KOPT-K1 (cell line): Measurements from ENCODE around the gene DNAH9.

Experiments
- H3K27ac ChIP-seq: fragments of 200-600 bp; sonication (generic); 2 replicates; pipeline ENCODE4 v1.5.1; 2016; ENCODE audit warnings: antibody characterized with exemption, mild to moderate bottlenecking, low read depth, low read length; ENCODE audit not compliant: poor library complexity, severe bottlenecking
- H3K36me3 ChIP-seq: fragments of 200-600 bp; sonication (generic); 2 replicates; pipeline ENCODE4 v1.5.1; 2017; ENCODE audit warnings: antibody characterized with exemption, mild to moderate bottlenecking, low read length, moderate library complexity; ENCODE audit not compliant: insufficient read depth
- H3K9me3 ChIP-seq: fragments of 200-600 bp; sonication (generic); 2 replicates; pipeline ENCODE4 v1.5.1; 2017; ENCODE audit warnings: antibody characterized with exemption, low read length, mild to moderate bottlenecking; ENCODE audit not compliant: insufficient read depth, poor library complexity, severe bottlenecking

DNAH9 gene

GRCh38 chr17:11598274-11599221, at the start of gene DNAH9:
TSS of gene DNAH9 (plus strand) at chr17:11598470. CDS start at chr17:11598499, 29 bp downstream.
- no peaks in the 10 kb centered on the region for H3K9me3 ChIP-seq
- no peaks in the 10 kb centered on the region for H3K36me3 ChIP-seq
- H3K27ac ChIP-seq, result no peak within 1 kb of the TSS

DNA sequence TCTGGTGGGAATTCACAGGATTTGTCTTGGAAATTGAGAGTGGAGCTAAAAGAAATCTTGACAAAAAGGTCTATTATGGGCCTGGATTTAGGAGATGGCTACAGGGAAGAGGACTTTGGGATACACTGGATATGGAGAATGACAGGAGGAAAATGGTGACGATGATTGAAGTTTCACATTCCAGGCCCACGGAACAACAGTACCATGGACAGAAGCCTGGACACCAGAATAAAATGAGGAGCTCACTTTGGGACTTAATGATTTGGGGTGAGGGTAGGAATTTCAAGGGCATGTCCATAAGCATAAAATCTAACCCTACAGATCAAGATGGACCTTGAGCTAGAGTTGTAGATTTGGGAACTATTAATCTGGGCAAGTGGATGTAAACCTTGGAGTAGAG, 47.8 kb upstream of the DNAH9 start:
- H3K36me3 ChIP-seq, result no peaks in the 10 kb centered on the region
- H3K27ac ChIP-seq, result no peak overlapping the region
- no peaks in the 10 kb centered on the region for H3K9me3 ChIP-seq

DNA sequence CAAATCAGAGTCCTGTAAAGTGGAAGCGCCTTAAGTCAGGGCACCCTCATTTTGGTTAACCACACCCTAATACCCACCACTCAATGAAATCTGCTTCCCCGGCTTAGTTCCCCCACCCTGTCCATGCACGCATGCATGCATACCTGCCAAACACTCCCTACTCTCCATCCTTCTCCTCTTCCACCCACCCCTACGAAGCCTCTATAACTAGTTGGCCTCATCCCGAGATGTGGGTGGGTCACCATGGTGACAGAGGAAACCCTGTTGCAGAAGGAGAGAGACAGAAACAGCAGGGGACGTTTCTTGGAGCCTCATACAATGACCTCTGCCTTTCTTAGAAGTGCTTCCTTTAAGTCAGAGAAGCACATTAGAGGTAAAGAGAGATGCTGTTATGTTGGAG, 46.8 kb upstream of the DNAH9 start:
- no peaks in the 10 kb centered on the region for H3K36me3 ChIP-seq
- H3K9me3 ChIP-seq, result no peaks in the 10 kb centered on the region
- H3K27ac ChIP-seq, result no peak overlapping the region

DNA sequence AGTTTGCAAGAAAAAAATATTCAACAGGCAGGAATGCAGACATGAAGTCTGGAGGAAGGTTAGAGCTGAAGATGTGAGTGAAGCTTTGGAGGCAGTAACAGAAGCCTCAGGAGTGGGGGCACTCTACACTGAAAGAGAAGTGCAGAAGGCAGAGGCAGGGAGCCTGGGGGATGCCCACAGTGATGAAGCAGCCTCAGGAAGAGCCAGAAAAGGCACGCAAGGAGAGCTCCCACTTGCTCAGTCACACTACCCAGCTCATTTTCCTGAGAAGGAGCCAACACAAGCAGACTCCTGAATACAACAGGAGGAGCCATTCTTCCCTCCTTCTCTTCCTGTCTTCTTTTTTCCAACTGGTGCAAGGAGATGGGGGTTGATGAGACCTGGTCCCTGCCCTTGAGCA, 45.1 kb upstream of the DNAH9 start:
- Histone ChIP-seq H3K27ac (no peak overlapping the region), H3K9me3 (no peaks in the 10 kb centered on the region), H3K36me3 (no peaks in the 10 kb centered on the region)

DNA sequence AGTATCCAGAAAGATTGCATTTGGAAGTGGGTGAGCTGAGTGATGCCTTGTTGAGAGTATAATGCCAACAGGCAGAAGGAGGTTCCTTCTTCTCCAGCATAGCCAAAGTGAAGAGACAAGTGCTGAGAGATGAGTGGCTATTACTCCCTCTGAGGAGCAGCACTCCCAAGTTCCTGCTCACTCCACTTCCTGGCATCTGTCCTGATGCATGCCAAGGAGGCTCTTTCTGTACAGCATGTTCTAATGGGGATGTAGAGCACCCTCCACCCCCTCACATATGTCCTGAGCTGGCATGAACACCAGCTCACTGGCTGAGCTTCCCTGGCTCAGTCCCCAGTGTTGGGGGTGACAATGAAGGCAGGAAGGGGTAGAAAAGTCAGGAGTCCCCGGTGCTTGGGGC, 44.2 kb upstream of the DNAH9 start:
- H3K27ac ChIP-seq, result no peak overlapping the region
- H3K36me3 ChIP-seq, result no peaks in the 10 kb centered on the region
- H3K9me3 ChIP-seq, result no peaks in the 10 kb centered on the region

DNA sequence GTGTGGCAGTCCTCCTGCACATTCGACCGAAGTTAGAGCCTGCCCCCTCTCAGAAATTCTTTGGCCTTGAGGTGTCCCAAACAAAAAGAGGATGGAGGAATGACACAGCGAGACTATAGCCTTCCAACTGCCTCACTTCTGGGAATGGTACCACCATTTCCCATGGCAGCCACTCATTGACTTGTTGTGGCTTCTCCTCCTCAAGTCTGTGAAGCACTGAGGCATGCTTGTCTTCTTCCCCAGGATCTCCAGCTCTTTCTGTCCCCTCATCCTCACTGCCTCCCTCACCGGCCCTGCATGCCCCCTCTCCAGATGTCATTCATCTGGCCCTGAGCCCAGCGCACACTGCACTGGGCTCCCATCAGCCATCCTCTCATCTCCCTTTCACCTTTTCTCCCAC, 43.7 kb upstream of the DNAH9 start:
- Histone ChIP-seq H3K9me3 (no peaks in the 10 kb centered on the region), H3K27ac (no peak overlapping the region), H3K36me3 (no peaks in the 10 kb centered on the region)

GRCh38 chr17:11555530-11555929, 42.7 kb upstream of the DNAH9 start:
- no peaks in the 10 kb centered on the region for H3K9me3 ChIP-seq
- no peak overlapping the region for H3K27ac ChIP-seq
- no peaks in the 10 kb centered on the region for H3K36me3 ChIP-seq

DNA sequence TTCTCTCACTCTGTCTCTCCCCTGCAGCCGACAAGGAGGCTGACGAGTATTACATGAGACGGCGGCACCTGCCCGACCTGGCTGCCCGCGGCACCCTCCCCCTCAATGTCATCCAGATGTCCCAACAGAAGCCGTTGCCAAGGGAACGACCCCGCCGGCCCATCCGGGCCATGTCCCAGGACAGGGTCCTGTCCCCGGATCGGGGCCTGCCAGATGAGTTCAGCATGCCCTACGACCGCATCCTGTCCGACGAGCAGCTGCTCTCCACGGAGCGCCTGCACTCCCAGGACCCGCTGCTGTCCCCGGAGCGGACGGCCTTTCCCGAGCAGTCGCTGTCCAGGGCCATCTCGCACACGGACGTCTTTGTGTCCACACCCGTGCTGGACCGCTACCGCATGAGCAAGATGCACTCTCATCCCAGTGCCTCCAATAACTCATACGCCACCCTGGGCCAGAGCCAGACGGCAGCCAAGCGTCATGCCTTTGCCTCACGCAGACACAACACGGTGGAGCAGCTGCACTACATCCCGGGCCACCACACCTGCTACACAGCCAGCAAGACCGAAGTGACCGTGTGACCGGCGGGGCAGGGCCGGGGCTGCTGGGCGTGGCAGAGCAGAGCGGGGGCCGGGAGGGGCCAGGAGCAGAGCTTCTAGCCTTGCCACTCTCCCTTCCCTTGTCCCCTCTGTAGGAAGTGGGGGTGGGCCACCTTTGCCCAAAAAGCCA, 40.4 kb upstream of the DNAH9 start:
- H3K36me3 ChIP-seq, result no peaks in the 10 kb centered on the region
- no peaks in the 10 kb centered on the region for H3K9me3 ChIP-seq

DNA sequence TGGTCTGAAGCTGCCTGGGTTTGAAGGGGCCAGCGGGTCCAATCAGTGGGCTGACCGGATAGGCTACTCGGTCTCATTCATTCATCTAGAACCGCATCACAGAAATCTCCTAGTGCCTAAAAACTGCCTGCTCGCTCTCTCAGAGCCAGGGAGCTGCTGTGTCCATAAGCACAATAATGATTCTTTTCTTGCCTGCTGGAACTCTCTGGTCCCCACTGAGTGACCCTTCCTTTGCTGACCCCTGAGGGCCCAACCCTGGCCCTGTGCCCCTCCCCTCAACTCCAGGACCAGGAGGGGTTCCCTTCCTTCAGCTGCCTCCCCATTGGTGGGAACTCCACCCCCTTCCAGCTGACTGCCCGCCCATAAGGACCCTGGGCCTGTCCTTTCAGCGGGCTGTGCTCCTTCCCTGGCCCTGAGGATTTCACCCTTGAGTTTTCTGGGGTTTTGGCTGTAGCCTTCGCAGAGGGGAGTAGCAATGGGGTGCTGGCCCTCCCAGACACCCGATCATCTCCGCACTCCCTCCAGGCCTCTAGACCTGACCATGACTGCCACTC, 39.5 kb upstream of the DNAH9 start:
- no peaks in the 10 kb centered on the region for H3K9me3 ChIP-seq
- no peak overlapping the region for H3K27ac ChIP-seq

More for the DNA sequence above, 40.4 kb upstream of the DNAH9 start:
- no peak overlapping the region for H3K27ac ChIP-seq

GRCh38 chr17:11559601-11560000, 38.7 kb upstream of the DNAH9 start:
- Histone ChIP-seq H3K27ac (no peak overlapping the region), H3K9me3 (no peaks in the 10 kb centered on the region), H3K36me3 (no peaks in the 10 kb centered on the region)

More for the DNA sequence above, 39.5 kb upstream of the DNAH9 start:
- no peaks in the 10 kb centered on the region for H3K36me3 ChIP-seq

DNA sequence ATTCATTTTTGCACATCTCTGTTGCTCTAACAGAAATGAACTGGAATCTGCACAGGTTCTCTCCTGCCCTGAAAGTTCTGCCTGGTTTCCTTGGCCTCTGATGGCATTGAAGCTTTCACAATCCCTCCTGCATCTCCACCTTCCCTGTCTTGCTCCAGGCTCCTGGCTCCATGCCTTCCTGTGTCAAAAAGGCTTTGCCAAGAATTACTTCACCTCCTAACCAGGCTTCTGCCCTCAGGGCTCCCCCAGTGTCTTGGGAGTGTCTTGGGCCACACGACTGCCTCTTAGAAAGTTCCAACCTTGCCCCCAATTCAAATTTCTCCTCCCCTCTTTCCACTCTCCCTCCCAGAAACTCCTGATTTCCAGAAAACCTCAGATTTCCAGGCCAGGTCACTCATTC, 37.0 kb upstream of the DNAH9 start:
- no peak overlapping the region for H3K27ac ChIP-seq

DNA sequence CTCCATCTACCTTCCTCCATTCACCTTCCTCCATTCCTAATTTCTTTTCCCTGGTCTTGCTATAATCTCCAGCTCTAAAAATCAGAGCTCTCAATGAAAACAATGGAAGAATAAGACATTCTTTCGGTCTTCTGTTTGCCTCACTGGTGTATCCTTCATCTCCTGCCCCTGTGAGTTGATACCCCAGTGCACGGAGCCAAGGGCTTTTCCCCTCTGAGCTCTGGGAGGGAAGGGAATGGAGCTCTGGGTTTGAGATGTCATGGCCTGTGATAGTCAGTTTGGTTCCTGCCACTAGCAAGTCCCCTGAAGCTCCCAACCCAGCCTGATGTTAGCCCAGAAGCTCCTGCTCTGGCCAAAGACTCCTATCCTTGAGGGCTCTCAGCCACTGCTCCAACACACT, 36.6 kb upstream of the DNAH9 start:
- Histone ChIP-seq H3K27ac (no peak overlapping the region), H3K36me3 (no peaks in the 10 kb centered on the region), H3K9me3 (no peaks in the 10 kb centered on the region)

More for the DNA sequence above, 37.0 kb upstream of the DNAH9 start:
- Histone ChIP-seq H3K9me3 (no peaks in the 10 kb centered on the region), H3K36me3 (no peaks in the 10 kb centered on the region)

DNA sequence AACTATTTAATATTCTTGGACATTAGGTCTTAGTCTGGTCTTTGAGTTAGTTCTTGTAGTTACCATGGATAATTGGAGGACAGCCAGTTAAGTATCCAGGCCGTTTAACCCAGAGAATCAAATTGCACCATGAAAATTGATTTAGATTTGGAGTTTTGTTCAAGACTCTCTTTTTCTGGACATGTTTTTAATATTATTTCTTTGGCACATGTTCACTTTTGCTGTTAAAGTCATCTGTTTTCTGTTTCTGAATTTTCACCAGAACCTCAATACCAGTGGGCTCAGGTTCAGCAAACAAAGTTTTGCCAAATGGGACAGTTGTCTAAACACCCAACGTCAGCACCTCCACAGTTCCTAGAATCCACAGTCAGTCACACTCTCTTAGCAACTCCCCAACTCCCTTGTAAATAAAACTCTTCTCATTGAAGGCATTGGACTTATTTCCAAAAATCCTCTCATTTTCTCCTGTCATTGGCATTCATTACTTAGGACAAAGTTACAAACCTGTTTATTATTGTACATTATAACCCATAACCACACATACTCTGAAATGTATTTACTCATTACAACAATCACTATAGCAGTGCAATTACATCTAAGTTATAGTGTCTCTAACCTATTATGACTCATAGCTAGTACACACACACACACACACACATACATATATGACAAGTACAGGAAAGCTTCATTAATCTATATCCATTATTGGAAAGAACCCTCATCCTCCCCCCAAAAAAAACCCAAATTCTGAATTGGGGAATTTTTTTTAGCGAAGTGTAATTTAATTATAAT, 33.5 kb upstream of the DNAH9 start:
- Histone ChIP-seq H3K27ac (no peak overlapping the region), H3K36me3 (no peaks in the 10 kb centered on the region), H3K9me3 (no peaks in the 10 kb centered on the region)

DNA sequence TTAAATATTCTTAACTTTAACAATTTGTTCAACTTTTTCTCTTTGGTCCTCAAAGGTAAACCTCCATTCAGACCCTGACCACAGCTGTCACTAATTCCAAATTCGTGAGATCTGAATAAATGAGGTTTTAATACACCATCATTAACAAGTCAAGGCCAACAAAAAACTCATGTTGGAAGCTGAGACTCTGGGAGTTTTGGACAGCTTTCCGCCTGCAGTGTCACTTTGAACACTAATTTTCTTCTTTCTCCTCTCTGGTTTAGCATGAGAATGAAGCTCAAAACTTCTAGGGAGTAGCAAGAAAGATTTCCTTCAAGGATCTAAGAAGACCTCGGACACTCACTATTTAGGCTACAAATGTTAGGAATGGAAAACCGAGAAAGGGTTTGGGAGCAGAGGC, 32.7 kb upstream of the DNAH9 start:
- no peaks in the 10 kb centered on the region for H3K9me3 ChIP-seq
- no peaks in the 10 kb centered on the region for H3K36me3 ChIP-seq
- H3K27ac ChIP-seq, result no peak overlapping the region

DNA sequence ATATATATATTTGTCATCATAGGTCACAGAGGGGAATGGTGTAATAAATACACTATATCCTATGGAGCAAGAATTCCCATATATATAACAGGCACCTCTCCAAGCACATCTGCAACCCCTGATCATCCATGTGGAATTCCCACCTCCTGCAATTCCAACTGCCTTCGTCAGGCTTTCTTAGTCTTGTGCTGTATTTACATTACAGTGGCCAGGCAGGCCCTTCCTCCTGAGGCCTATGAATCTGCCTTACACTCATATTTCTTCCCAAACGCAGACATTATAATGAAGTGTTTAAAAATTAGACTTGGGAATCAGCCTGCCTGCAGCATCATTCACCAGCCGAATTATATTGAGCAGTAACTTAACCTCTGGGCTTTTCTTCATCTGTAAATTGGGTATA, 19.3 kb upstream of the DNAH9 start:
- Histone ChIP-seq H3K27ac (no peak overlapping the region), H3K9me3 (peaks cover 19% of the 10 kb centered on the region), H3K36me3 (no peaks in the 10 kb centered on the region)
